ENCODE measurements around the gene RHO.
A peak's percentile ranks its signal among the peaks of the same experiment; 100 is the strongest.
"Not testable (repeated sequence)": the region's sequence is repeated elsewhere in the genome, so short reads cannot be mapped to it uniquely, and the experiment has no call there.

Gene RHO

GRCh38 chr3:129522953-129523352, 5.5 kb upstream of the RHO start:
- no peak for DNase-seq

- DNase-seq = no peak
Measured at GRCh38 chr3:129524081-129524480, 4.4 kb upstream of the RHO start.

- DNase-seq = peak; percentile 26
Measured at GRCh38 chr3:129525341-129525968, 3.0 kb upstream of the RHO start.

GRCh38 chr3:129526121-129526900, 2.1 kb upstream of the RHO start:
- DNase-seq = no peak

- no peak for DNase-seq
Measured at GRCh38 chr3:129527262-129527661, 1.2 kb upstream of the RHO start.

GRCh38 chr3:129529436-129530210, 1.2 kb downstream of the RHO start:
- DNase-seq = no peak

- DNase-seq = no peak
Measured at GRCh38 chr3:129530251-129530791, 1.9 kb downstream of the RHO start.

GRCh38 chr3:129530821-129531220, 2.4 kb downstream of the RHO start:
- DNase-seq = no peak

- DNase-seq = no peak
Measured at GRCh38 chr3:129531699-129532098, 3.3 kb downstream of the RHO start.

- DNase-seq = no peak
Measured at GRCh38 chr3:129532261-129532660, 3.8 kb downstream of the RHO start.

- DNase-seq = no peak
Measured at GRCh38 chr3:129533406-129533805, 5.0 kb downstream of the RHO start.

- no peak for DNase-seq
Measured at GRCh38 chr3:129534428-129535027, 6.1 kb downstream of the RHO start.

- no peak for DNase-seq
Measured at GRCh38 chr3:129535075-129535474, 6.6 kb downstream of the RHO start.

- no peak for DNase-seq
Measured at GRCh38 chr3:129536374-129536667, 7.9 kb downstream of the RHO start.

- no peak for DNase-seq
Measured at GRCh38 chr3:129536804-129537203, 8.4 kb downstream of the RHO start.

- no peak for DNase-seq
Measured at GRCh38 chr3:129539206-129539605, 10.8 kb downstream of the RHO start.

- DNase-seq = no peak
Measured at GRCh38 chr3:129540776-129541516, 12.5 kb downstream of the RHO start.

GRCh38 chr3:129542747-129543146, 14.3 kb downstream of the RHO start:
- no peak for DNase-seq

GRCh38 chr3:129543156-129543790, 14.8 kb downstream of the RHO start, which contains the start of gene H1-8:
H1-8 (plus strand) TSS chr3:129543175; CDS start chr3:129543219, 44 bp downstream.
- DNase-seq = no peak

GRCh38 chr3:129543999-129544398, 15.6 kb downstream of the RHO start:
- DNase-seq = no peak

- DNase-seq = not testable (repeated sequence)
Measured at GRCh38 chr3:129545951-129546350, 17.5 kb downstream of the RHO start.

- DNase-seq = no peak
Measured at GRCh38 chr3:129547241-129547640, 18.8 kb downstream of the RHO start.
